Mesendoderm (in vitro differentiated cells): ENCODE measurements around the gene LRFN4.

Experiments used
- DNase-seq: peaks from one replicate; pipeline ENCODE4 v3.0.0; 2013
- H2AK5ac ChIP-seq: 2 replicates; pipeline ENCODE4 v1.6.1; 2013; ENCODE audit warnings: low read length, inconsistent platforms
- H2BK120ac ChIP-seq: 2 replicates; pipeline ENCODE4 v1.6.1; 2013; ENCODE audit warnings: low read depth, mild to moderate bottlenecking, low read length, moderate library complexity, mixed read lengths
- H2BK15ac ChIP-seq: replicated peaks from 2 replicates; pipeline ENCODE4 v1.6.1; 2013; ENCODE audit warnings: low read depth, mild to moderate bottlenecking, moderate library complexity
- H2BK5ac ChIP-seq: 2 replicates; pipeline ENCODE4 v1.6.1; 2013; ENCODE audit warnings: low read length, inconsistent platforms
- H3K18ac ChIP-seq: 2 replicates; pipeline ENCODE4 v1.6.1; 2013; ENCODE audit warnings: mild to moderate bottlenecking, low read length, mixed read lengths
- H3K23ac ChIP-seq: one replicate; pipeline ENCODE4 v1.6.1; 2013; ENCODE audit warnings: low read length
- H3K27ac ChIP-seq: 2 replicates; pipeline ENCODE4 v1.5.1; 2013; ENCODE audit warnings: low read depth, mild to moderate bottlenecking, inconsistent platforms, low read length, moderate library complexity
- H3K27me3 ChIP-seq: 2 replicates; pipeline ENCODE4 v1.6.1; 2013; ENCODE audit warnings: low read length, control low read depth, mild to moderate bottlenecking, inconsistent platforms; ENCODE audit not compliant: insufficient read depth, poor library complexity
- H3K36me3 ChIP-seq: 2 replicates; pipeline ENCODE4 v1.6.1; 2013; ENCODE audit warnings: low read length, inconsistent platforms; ENCODE audit not compliant: control insufficient read depth, insufficient read depth
- H3K4ac ChIP-seq: one replicate; pipeline ENCODE4 v1.6.1; 2013; ENCODE audit warnings: low read depth, mild to moderate bottlenecking, low read length, moderate library complexity
- H3K4me1 ChIP-seq: 2 replicates; pipeline ENCODE4 v1.6.1; 2013; ENCODE audit warnings: low read depth, low read length, inconsistent platforms; ENCODE audit not compliant: control insufficient read depth
- H3K4me2 ChIP-seq: 2 replicates; pipeline ENCODE4 v1.6.1; 2013; ENCODE audit warnings: low read length
- H3K4me3 ChIP-seq: 2 replicates; pipeline ENCODE4 v1.5.1; 2013; ENCODE audit warnings: mild to moderate bottlenecking, low read length
- H3K56ac ChIP-seq: one replicate; pipeline ENCODE4 v1.6.1; 2013; ENCODE audit warnings: low read length
- H3K79me1 ChIP-seq: 2 replicates; pipeline ENCODE4 v1.6.1; 2013; ENCODE audit warnings: low read length, inconsistent platforms
- H3K79me2 ChIP-seq: 2 replicates; pipeline ENCODE4 v1.6.1; 2013; ENCODE audit warnings: mild to moderate bottlenecking, low read length; ENCODE audit not compliant: control insufficient read depth, insufficient read depth
- H3K9ac ChIP-seq: 2 replicates; pipeline ENCODE4 v1.6.1; 2013; ENCODE audit warnings: low read length, inconsistent platforms
- H4K5ac ChIP-seq: one replicate; pipeline ENCODE4 v1.6.1; 2013; ENCODE audit warnings: low read length
- H4K8ac ChIP-seq: one replicate; pipeline ENCODE4 v1.6.1; 2013; ENCODE audit warnings: low read depth, mild to moderate bottlenecking, control low read depth, low read length, moderate library complexity
- WGBS: extraction: QIAGEN DNeasy Blood & Tissue Kit; methylation state at CpG from one replicate; pipeline ENCODE4 v1.1.7; 2013; ENCODE audit warnings: low lambda C conversion rate, missing lambda C conversion rate; ENCODE audit not compliant: insufficient coverage; ENCODE audit errors: extremely low coverage; 5-methylcytosine and 5-hydroxymethylcytosine counted together

Gene LRFN4

DNA sequence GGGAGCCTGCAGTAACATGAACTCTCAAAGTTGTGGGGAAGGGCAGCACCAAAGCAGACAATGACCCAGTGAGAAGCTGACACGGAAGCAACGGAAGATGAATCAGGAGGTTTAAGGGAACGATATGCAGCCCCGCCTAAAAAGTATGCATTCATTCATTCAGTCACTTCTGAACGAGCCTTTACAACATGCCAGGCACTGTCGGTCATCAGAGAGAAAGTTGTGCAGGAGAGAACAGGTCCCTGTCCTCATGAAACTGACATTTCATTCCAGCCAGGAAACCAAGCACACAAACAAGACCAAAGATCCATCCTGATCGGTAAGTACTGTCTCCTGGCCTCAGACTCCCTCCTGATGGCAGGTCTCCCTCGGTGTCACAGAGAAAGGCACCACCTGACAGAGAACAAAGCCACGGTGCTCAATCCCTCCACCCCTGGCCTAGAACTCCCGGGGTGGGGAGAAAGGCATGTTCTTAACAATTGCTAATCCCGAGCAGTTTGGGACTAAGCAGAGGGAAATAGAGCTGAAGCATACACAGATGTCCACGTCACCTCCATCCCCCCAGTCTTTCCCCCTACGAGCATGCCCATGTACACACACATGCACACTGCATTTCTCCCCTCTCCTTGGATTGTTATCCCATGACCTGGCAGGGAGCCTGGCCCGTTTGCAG lies 49.3 kb downstream of the LRFN4 start:
- no peak overlapping the region for H3K56ac ChIP-seq
- H3K79me1 ChIP-seq, result no peaks in the 10 kb centered on the region
- H4K8ac ChIP-seq, result no peak overlapping the region
- H3K4me1 ChIP-seq, result peaks cover 2% of the 10 kb centered on the region
- no peak overlapping the region for H3K18ac ChIP-seq
- H3K23ac ChIP-seq, result no peak overlapping the region
- H2BK15ac ChIP-seq, result no peak overlapping the region
- H3K4me3 ChIP-seq, result no peak overlapping the region
- no peak overlapping the region for H3K4ac ChIP-seq
- H2BK5ac ChIP-seq, result no peak overlapping the region
- H3K36me3 ChIP-seq, result no peaks in the 10 kb centered on the region
- H3K79me2 ChIP-seq, result no peaks in the 10 kb centered on the region
- WGBS, result no CpG with 5 or more reads among the region's 14 CpGs
- H2AK5ac ChIP-seq, result no peak overlapping the region
- H2BK120ac ChIP-seq, result no peak overlapping the region
- no peak for DNase-seq
- no peak overlapping the region for H4K5ac ChIP-seq
- no peak overlapping the region for H3K4me2 ChIP-seq
- H3K9ac ChIP-seq, result no peak overlapping the region
- no peak overlapping the region for H3K27ac ChIP-seq
- no peaks in the 10 kb centered on the region for H3K27me3 ChIP-seq

- no peak overlapping the region for H2AK5ac ChIP-seq
- no peaks in the 10 kb centered on the region for H3K79me2 ChIP-seq
- no peak overlapping the region for H2BK5ac ChIP-seq
- no peak overlapping the region for H2BK15ac ChIP-seq
- H3K9ac ChIP-seq, result no peak overlapping the region
- no peak overlapping the region for H2BK120ac ChIP-seq
- H3K27ac ChIP-seq, result no peak overlapping the region
- H3K56ac ChIP-seq, result no peak overlapping the region
- H3K79me1 ChIP-seq, result no peaks in the 10 kb centered on the region
- no peaks in the 10 kb centered on the region for H3K36me3 ChIP-seq
- H4K8ac ChIP-seq, result no peak overlapping the region
- WGBS, result no CpG with 5 or more reads among the region's 9 CpGs
- H3K4me3 ChIP-seq, result no peak overlapping the region
- peaks cover 1% of the 10 kb centered on the region for H3K4me1 ChIP-seq
- H3K4ac ChIP-seq, result no peak overlapping the region
- no peak overlapping the region for H4K5ac ChIP-seq
- DNase-seq, result no peak
- no peak overlapping the region for H3K4me2 ChIP-seq
- no peak overlapping the region for H3K18ac ChIP-seq
- H3K27me3 ChIP-seq, result no peaks in the 10 kb centered on the region
- no peak overlapping the region for H3K23ac ChIP-seq
Measured at GRCh38 chr11:66907751-66908630, 51.1 kb downstream of the LRFN4 start.

- Histone ChIP-seq H2BK15ac (no peak overlapping the region), H3K79me2 (no peaks in the 10 kb centered on the region), H3K4me2 (no peak overlapping the region), H3K27ac (no peak overlapping the region), H3K18ac (no peak overlapping the region), H2BK5ac (no peak overlapping the region), H3K79me1 (no peaks in the 10 kb centered on the region), H2BK120ac (no peak overlapping the region), H3K56ac (no peak overlapping the region), H3K4me1 (peaks cover 1% of the 10 kb centered on the region), H3K4me3 (no peak overlapping the region), H3K27me3 (no peaks in the 10 kb centered on the region), H4K5ac (no peak overlapping the region), H3K36me3 (no peaks in the 10 kb centered on the region), H3K9ac (no peak overlapping the region), H2AK5ac (no peak overlapping the region), H4K8ac (no peak overlapping the region), H3K23ac (no peak overlapping the region), H3K4ac (no peak overlapping the region)
- DNase-seq, result no peak
- WGBS, result no CpG with 5 or more reads among the region's 8 CpGs
Measured at GRCh38 chr11:66909181-66909580, 52.3 kb downstream of the LRFN4 start.

DNA sequence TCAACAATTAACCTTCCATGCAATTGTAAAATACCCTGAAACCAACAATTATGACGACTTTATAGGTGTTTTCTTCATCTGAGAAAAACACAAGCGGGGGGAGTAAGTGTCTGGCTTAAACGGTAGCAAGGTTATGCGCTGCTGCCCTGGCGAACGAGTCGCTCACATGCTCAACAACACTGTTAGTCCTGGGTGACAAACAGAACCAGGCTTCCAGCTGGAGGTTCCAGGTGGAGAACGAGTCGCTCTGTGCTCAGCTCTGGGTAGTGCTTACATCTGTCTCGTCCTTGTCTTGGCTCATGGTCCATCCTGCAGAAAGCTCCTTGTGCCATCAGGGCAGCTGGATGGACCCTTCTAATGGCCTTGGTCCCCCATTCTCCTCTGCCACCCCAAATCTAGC lies 53.2 kb downstream of the LRFN4 start:
- Histone ChIP-seq H3K4me2 (no peak overlapping the region), H3K4ac (no peak overlapping the region), H2BK5ac (no peak overlapping the region), H3K79me2 (no peaks in the 10 kb centered on the region), H3K79me1 (no peaks in the 10 kb centered on the region), H2AK5ac (no peak overlapping the region), H3K36me3 (no peaks in the 10 kb centered on the region), H4K5ac (no peak overlapping the region), H3K56ac (no peak overlapping the region), H3K4me3 (no peak overlapping the region), H4K8ac (no peak overlapping the region), H3K4me1 (peaks cover 1% of the 10 kb centered on the region), H3K9ac (no peak overlapping the region), H2BK120ac (no peak overlapping the region), H3K27ac (no peak overlapping the region), H3K23ac (no peak overlapping the region), H3K27me3 (no peaks in the 10 kb centered on the region), H2BK15ac (no peak overlapping the region), H3K18ac (no peak overlapping the region)
- no peak for DNase-seq
- no CpG with 5 or more reads among the region's 10 CpGs for WGBS
